ENCODE data around the gene CRYM. TPM values are rescaled to one million over a fixed set of nuclear protein-coding genes. Genes with fewer than 3 reads are reported as not detected.
"Not testable (repeated sequence)": the region's sequence is repeated elsewhere in the genome, so short reads cannot be mapped to it uniquely, and the experiment has no call there.

CRYM gene
- total RNA-seq: 5.1 TPM

DNA sequence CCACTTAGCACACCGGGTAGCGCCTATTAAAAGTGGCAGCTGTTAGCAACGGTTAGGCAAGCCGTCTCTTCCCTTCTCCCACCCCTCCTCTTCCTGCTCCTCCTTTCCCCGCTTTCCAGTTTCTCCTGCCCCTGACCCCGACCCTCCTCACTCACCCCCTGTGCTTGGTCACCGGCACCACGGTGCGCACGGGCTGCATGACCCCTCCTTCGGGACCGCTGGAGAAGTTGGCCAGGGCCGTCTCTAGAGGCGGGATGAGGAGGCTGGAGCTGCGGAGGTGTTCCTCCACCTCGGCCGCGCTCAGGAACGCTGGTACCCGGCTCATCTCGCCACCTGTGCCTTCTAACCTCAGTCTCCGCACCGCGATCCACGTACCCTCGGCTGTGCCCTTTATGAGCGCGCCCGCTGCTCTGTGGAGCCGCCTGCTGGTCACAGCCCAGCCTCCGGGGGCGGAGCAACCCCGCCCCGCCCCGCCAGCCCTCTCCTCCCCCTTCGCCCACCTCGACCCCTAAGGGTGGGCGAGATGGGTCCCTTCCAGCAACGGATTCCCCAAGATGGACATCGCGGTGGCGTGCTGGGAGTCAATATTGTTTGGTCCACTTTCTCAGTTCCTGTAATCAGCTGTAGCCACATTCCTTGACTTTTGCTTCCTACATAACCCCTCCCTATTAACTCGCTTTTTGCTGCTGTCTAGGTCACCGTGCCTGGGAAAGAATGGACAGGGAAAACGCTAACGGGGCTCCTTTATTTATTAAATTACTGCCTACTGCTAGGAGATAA lies at the start of gene CRYM:
Gene CRYM (minus strand): TSS at position 364 of the 780 bp plus-strand sequence. CDS start 39 bp downstream, at position 325.
- peak; percentile 88 for ATAC-seq

DNA sequence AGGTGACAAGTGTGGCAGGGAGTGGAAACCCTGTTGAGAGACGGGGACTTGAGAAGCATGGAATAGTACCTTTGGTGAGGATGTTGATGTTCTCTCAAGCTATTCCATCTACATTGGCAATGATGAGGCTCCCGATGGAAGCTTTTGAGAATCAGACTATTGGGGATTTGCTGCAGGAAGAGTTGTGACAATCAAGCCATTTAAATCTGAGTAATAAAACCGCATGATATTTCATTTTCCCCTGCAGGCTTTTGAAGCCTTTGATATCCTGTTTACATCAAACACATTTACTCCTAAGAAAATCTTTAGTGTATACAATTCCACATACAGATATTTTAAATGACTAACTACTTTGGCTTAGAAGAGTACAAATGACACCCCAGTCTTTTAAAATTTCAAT lies 49.0 kb upstream of the CRYM start:
- no peak for ATAC-seq

DNA sequence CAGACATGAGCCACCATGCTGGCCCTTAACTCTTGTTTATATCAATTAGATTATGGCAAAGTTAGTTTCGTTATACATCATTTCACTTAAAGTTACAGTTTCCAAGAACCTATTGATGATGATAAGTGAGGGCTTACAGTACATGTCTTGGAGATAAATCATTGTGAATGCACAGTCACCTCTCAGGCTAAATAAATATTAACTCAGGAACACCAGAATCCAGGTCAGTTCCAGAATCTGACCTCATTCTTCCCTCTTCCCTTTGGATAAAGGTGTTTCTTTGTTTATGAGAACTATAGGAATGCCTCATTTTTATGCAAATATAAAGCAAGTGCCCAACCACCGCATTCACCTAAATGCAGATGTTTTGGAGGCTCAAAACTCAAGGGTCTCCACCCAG lies 48.4 kb upstream of the CRYM start:
- ATAC-seq: no peak

DNA sequence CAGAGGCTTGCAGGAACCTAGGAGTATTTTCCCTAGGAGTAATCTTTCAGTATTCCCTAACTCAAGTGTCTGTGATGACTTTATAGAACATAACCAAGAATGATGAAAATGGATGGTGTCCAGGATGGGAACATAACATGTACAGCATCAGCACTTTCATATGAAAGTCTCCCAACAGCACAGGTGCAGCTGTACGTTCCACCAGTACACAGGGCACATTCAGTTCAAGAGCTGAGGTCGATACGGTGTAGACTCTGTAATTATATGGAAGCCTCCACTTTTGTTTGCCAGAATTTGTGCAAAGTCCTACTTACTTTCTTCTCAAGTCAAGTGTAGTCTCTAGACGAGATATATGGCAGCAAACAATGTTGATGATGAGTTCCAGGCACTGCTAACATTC lies 46.2 kb upstream of the CRYM start:
- no peak for ATAC-seq

DNA sequence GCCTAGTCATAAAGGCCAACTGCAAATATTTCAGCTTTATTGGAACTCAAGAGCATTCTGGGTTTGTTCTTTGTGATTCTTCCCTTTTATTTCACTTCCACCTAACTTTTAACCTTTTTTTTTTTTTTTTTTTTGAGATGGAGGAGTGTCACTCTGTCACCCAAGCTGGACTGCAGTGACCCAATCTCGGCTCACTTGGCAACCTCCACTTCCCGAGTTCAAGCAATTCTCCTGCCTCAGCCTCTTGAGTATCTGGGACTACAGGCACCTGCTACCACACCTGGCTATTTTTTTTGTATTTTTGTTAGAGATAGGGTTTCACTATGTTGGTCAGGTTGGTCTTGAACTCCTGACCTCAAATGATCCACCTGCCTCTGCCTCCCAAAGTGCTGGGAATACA lies 44.2 kb upstream of the CRYM start:
- ATAC-seq: not testable (repeated sequence)

DNA sequence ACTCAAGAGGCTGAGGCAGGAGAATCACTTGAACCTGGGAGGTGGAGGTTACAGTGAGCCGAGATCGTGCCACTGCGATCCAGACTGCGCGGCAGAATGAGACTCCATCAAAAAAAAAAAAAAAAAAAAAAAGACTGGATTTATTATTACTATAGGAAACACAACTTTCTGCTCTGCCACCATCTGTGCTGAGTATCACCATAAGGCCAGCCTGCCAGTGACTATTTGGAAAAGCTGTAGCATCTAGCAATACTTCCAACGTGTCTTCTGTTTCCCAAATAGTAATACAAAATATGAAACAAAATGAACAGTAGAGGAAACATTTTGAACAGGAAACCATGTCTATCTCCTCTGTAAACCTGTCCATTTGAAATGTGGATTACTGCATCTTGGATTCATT lies 43.6 kb upstream of the CRYM start:
- ATAC-seq: no peak

DNA sequence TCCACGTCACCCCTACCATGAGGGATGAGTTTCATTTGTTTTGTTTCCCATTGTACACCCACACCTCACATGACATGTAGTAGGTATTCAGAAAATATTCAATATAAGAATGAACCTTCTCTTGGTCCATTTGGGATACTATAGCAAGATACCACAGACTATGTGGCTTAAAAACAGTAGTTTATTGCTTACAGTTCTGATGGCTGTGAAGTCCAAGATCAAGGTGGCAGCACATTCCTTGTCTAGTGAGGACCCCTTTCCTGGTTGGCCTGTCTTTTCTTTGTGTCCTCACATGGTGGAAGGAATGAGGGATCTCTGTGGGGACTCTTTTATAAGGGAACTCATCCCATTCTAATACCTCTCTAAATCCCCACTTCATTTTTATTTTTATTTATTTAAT lies 36.2 kb upstream of the CRYM start:
- ATAC-seq: no peak

DNA sequence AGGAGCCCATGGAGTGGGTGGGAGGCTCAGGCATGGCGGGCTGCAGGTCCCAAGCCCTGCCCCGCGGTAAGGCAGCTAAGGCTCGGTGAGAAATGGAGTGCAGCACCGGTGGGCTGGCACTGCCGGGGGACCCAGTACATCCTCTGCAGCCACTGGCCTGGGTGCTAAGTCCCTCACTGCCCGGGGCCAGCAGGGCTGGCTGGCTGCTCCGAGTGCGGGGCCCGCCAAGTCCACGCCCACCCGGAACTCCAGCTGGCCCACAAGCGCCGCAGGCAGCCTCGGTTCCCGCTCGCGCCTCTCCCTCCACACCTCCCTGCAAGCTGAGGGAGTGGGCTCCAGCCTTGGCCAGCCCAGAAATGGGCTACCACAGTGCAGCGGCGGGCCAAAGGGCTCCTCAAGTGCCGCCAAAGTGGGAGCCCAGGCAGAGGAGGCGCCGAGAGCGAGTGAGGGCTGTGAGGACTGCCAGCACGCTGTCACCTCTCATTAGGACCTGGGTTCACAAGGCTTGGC lies 34.8 kb upstream of the CRYM start:
- ATAC-seq: not testable (repeated sequence)

DNA sequence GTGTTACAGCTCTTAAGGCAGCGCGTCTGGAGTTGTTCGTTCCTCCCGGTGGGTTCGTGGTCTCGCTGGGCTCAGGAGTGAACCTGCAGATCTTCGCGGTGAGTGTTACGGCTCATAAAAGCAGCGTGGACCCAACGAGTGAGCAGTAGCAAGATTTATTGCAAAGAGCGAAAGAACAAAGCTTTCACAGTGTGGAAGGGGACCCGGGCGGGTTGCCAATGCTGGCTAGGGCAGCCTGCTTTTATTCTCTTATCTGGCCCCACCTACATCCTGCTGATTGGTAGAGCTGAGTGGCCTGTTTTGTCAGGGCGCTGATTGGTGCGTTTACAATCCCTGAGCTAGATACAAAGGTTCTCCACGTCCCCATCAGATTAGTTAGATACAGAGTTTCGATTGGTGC lies 34.0 kb upstream of the CRYM start:
- not testable (repeated sequence) for ATAC-seq

DNA sequence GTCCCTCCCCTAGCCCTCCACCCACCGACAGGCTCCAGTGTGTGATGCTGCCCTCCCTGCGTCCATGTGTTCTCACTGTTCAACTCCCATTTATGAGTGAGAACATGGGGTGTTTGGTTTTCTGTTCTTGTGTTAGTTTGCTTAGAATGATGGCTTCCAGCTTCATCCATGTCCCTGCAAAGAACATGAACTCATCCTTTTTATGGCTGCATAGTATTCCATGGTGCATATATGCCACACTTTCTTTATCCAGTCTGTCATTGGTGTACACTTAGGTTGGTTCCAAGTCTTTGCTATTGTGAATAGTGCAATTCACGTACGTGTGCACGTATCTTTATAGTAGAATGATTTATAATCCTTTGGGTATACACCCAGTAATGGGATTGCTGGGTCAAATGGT lies 28.6 kb upstream of the CRYM start:
- not testable (repeated sequence) for ATAC-seq

DNA sequence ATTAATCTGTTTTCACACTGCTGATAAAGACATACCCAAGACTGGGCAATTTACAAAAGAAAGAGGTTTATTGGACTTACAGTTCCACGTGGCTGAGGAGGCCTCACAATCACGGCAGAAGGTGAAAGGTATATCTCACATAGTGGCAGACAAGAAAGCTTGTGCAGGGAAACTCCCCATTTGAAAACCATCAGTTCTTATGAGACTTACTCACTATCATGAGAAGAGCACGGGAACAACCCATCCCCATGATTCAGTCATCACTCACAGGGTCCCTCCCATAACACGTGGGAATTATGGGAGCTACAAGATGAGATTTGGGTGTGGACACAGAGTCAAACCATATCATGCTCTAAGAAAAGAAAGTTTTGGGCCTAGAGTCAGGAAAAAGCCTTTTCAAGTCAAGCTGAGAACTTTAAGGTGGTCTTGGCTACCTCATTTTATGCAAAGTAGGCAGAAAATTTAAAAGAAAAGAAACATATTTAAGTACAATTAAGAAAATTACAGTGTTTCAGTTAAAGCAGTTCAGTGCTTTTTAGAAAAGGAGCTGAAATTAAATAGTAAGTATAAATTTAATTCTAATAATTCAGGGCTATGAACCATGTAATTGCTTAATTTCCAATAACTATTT lies 24.9 kb upstream of the CRYM start:
- ATAC-seq: peak; percentile 69

DNA sequence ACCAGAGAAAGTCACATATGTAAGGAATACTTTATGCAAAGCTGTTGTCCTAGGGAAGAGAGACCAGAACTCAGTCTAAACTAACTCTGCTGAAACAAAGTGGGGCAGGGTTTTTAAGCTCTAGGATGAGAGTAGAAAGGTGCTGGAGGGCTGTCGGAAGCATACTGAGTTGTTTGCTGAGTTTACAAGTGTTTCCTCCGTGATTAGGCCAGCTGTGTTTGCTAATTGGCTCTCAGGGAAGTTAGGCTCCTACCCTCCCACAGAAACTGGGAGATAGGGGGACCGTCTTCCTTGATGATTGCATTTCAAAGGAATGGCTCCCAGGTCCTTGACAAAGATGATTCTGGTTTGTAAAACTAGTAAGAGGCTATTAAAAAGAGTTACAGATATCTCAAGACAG lies 24.4 kb upstream of the CRYM start:
- no peak for ATAC-seq

DNA sequence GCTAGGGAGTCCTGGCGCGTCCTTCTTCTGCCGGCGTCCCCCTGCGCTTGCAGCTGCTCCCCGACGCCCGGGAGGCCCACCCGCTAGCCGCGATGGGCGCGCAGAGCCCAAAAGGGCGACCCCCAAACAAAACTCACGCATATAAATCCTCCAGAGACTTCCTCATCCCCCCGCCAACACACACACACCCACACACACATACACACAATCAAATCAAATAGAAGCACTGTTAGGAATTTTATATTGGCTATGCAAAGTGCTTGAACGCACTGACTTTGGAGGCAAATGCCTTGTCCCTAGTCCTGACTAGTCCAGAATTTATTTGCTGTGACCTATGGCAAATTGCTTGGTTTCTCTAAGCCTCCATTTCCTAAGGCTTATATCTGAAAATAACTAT lies 23.8 kb upstream of the CRYM start:
- no peak for ATAC-seq

DNA sequence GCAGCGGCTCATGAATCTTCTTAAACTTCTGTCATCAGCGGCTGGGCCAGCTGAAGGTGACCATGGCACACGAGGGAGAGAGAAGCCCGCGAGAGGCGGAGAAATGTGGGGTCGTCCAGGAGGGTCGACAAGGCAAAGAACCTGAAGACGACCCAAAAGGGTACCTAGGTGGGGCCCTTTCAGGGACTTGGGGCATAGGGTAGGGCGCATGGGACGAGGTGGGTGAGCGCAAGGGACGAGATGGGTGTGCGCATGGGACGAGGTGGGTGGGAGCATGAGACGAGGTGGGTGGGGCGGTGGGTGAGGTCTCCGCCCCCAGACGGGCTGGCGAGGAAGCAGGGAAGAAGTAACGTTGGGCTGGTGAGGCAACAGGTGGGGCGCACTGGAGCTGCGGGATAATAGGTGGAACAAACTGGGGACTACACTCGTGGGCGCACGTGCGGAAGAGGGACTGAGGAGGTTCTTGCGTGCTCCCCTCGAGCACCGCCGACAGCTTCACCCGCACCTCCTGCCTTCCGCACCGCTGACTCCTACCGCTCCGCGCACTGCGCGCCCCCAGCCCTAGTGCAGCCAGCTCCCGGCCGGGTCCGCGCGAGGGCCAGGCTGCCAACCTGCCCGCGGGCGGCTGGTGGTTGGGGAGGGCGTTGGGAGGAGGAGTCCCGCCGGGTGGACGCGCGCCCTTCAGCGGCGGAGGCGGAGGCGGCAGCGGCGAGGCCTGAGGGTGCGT lies 23.2 kb upstream of the CRYM start:
- ATAC-seq: peak; percentile 84

DNA sequence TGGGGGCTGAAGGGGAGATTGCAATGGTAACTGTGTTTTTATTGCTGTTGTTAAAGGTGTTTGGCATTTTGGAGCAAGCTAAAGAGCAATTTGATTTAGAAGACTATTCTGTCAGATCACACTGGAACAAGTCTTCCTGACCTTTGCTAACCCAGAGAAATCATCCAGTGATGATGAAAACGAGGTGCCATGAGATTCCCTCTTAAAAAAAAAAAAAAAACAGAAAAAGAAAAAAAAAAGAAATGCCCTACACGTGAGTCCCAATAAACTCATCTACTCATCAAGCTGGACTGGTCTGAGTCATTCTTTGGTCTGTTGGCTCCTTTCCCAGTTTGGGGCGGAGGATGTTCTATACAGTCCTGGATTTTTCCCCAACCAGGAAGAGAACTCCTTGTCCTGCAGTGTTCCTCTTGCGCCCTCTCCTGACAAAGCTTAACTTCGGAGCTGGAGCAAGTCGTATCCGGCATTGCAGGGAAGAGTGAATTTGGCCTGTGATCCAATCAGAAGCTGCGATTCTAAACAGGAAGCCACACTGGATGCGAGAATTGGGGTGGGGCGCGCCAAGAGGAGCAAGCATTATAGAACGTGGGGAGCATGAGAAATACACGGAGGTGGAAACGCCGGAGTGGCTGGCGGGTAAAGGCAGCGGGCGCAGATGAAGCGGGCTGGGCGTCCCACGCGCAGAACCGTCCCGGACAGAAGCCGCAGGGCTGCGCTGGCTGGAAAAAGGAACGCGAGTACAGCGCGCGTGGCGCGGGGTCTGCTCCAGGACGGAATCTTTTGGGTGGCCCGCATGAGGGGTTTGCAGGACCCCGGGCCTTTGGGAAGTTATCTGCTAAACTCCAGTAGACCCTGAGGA lies 22.4 kb upstream of the CRYM start:
- peak; percentile 95 for ATAC-seq

DNA sequence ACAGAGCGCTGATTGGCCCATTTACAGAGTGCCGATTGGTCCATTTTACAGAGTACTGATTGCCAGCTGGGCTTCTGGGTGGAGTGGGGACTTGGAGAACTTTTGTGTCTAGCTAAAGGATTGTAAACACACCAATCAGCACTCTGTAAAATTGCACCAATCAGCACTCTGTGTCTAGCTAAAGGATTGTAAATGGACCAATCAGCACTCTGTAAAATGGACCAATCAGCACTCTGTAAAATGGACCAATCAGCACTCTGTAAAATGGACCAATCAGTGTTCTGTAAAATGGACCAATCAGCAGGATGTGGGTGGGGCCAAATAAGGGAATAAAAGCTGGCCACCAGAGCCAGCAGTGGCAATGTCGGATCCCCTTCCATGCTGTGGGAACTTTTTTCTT lies 11.7 kb upstream of the CRYM start:
- ATAC-seq: not testable (repeated sequence)

DNA sequence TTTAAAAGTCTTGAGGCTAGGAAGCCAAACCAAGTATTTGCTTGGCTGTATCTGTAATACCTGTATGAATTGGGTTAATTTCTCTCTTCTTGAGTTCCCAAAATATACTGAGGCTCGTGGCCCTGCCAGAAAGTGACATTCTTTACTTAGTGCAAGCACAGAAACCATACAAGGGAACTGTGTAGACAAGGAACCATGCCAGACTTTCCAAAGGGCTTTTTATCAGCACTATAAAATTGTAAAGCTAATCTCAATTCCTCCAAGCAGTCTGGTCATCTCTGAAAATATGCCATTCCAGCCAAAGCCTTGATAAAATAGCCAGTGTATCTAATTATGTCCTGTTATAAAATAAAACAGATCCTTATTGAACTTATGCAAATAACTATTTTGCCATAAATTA lies 7.2 kb upstream of the CRYM start:
- no peak for ATAC-seq

DNA sequence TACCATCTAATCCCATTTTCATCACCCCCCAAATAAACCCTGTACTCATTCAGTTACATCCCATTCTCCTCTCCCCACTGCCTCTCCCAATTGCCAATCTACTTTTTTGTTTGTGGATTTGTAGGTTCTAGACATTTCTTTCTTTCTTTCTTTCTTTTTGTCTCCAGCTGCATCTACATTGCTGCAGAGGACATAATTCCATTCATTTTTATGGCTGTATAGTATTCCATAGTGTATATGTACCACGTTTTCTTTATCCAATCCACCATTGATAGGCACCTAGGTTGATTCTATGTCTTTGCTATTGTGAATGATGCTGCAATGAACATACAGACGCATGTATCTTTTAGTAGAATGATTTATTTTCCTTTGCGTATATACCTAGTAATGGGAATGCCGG lies 6.3 kb upstream of the CRYM start:
- no peak for ATAC-seq

DNA sequence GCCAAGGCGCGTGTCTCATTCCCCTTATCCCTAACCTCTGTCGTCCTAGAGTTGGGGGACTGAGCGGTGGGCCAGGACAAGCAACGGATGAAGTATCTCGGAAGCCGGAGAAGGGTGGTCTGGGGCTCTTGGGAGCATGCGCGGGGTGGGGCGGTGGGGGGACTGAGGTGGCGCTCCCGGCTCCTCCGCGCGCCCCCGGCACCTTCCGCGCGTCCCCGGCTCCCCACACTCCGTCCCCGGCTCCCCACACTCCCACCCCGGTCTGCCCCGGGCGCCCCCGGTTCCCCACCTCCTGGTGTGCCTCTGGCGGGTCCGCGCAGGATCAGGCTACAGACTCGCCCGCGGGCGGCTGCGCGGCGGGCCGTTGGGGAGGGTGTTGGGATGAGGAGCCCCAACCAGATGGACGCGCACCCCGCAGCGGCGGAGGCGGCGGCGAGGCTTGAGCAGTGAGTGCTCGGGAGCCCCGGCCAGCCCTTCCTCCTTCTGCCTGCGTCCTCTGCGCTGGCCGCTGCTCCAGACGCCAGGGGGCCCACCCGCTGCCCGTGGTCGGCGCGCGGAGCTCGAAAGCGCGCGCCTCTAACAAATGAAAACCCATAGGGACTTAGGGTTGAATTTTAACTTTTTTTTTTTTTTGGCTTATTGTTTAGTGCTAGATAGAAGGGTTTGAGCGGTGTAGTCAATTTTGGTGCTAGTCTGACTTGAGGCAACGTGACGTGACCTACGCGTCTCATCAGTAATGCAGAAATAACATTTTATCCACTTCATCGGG lies 5.6 kb upstream of the CRYM start:
- peak; percentile 43 for ATAC-seq

DNA sequence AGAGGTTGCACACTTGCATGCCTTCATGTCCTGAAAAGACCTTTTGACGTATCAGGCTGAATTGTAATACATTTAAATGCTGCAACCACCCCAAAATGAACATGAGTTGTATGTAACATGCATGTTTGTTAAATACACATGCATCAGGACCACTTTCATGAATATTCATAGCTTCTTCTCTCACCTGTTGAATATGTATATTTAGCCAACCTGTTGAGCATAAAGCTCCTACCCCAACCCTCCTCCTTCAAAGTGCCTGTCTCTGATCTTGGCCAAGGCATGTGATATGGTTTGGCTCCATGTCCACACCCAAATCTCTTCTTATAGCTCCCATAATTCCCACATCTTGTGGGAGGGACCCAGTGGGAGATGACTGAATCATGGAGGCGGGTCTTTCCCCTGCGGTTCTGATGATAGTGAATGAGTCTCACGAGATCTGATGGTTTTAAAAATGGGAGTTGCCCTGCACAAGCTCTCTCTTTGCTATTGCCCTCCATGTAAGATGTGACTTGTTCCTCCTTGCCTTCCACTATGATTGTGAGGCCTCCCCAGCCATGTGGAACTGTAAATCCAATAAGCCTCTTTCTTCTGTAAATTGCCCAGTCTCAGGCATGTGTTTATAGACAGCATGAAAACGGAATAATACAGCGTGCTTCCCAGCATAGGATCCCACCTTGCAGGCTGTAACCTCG lies 3.8 kb upstream of the CRYM start:
- no peak for ATAC-seq

DNA sequence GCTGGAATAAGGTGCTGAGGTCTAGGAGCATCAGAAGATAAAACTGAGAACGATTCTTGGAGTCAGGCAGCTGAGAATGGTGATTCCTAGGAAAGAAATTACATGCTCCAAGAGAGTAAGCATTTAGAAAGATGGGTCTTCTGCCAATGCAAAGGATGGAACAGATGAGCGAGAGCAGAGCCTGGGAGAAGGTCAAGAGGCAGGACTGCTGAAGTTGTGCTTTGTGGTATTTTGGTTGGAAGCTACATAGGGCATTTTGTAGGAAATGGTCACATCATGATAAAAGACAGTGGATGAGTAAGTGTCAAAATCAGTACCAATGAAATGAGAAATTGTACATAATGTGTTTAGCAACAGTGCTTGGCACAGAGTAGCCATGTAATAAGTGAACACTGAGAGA lies 1.4 kb upstream of the CRYM start:
- ATAC-seq: no peak

Measured in esophagus mucosa (tissue), 1 donor.